IgD-negative memory B cell (primary cell): Measurements from ENCODE around the gene CHST11. TPM values are rescaled to one million over a fixed set of nuclear protein-coding genes. Genes with fewer than 3 reads are reported as not detected.

Source experiments
- H3K27ac Mint-ChIP-seq, 3 donors: one replicate each; pipeline ENCODE4 v1.8.0; 2020 to 2022; ENCODE audit warnings: mild to moderate bottlenecking in 3 of 3, mixed read lengths in 3 of 3, moderate library complexity in 1 of 3
- H3K27me3 Mint-ChIP-seq: one replicate; pipeline ENCODE4 v1.8.0; 2021; ENCODE audit warnings: mixed read lengths
- H3K36me3 Mint-ChIP-seq: one replicate; pipeline ENCODE4 v1.8.0; 2020; ENCODE audit warnings: mild to moderate bottlenecking, mixed read lengths
- H3K4me1 Mint-ChIP-seq, 3 donors: one replicate each; pipeline ENCODE4 v1.8.0; 2020 to 2022; ENCODE audit warnings: mixed read lengths in 3 of 3, mild to moderate bottlenecking in 1 of 3
- H3K4me3 Mint-ChIP-seq, 4 donors: one replicate each; pipeline ENCODE4 v1.8.0; 2020 to 2022; ENCODE audit warnings: mild to moderate bottlenecking in 4 of 4, mixed read lengths in 4 of 4, moderate library complexity in 3 of 4
- H3K9me3 Mint-ChIP-seq, 3 donors: one replicate each; pipeline ENCODE4 v1.8.0; 2020 to 2021; ENCODE audit warnings: mixed read lengths in 3 of 3, mild to moderate bottlenecking in 1 of 3
- polyA plus RNA-seq: library from polyadenylated mRNA; unstranded; fragments of 300-500 nt; fragmentation: Illumina TruSeq; gene quantifications from one replicate; pipeline ENCODE4 v1.2.3, GENCODE V29; 2021

The CHST11 gene
- polyA plus RNA-seq, result 41.7 TPM

GRCh38 chr12:104456417-104456949 lies at the start of gene CHST11:
TSS of gene CHST11 (plus strand) at chr12:104456948.
- Mint-ChIP-seq H3K9me3 (no peaks in the 10 kb centered on the region), H3K27ac (peak within 1 kb of the TSS; percentile 93 to 96 (median 94)), H3K36me3 (no peaks in the 10 kb centered on the region), H3K4me1 (peaks cover 22 to 34% (median 27%) of the 10 kb centered on the region in 3 donors), H3K27me3 (no peaks in the 10 kb centered on the region), H3K4me3 (peak within 1 kb of the TSS; percentile 98 to 99 (median 99))

- Mint-ChIP-seq H3K36me3 (peaks cover 2% of the 10 kb centered on the region), H3K9me3 (no peaks in the 10 kb centered on the region), H3K4me1 (peaks cover 2 to 7% (median 5%) of the 10 kb centered on the region in 3 donors), H3K4me3 (no peak overlapping the region), H3K27ac (no peak overlapping the region), H3K27me3 (peaks cover 4% of the 10 kb centered on the region)
Measured at GRCh38 chr12:104407438-104407837, 49.3 kb upstream of the CHST11 start.

- peaks cover 9% of the 10 kb centered on the region for H3K27me3 Mint-ChIP-seq
- no peak overlapping the region for H3K27ac Mint-ChIP-seq
- H3K36me3 Mint-ChIP-seq, result peaks cover 2% of the 10 kb centered on the region
- H3K9me3 Mint-ChIP-seq, result no peaks in the 10 kb centered on the region
- H3K4me1 Mint-ChIP-seq, result peaks cover 5 to 12% (median 10%) of the 10 kb centered on the region in 3 donors
- H3K4me3 Mint-ChIP-seq, result no peak overlapping the region
Measured at GRCh38 chr12:104407922-104408321, 48.8 kb upstream of the CHST11 start.

DNA sequence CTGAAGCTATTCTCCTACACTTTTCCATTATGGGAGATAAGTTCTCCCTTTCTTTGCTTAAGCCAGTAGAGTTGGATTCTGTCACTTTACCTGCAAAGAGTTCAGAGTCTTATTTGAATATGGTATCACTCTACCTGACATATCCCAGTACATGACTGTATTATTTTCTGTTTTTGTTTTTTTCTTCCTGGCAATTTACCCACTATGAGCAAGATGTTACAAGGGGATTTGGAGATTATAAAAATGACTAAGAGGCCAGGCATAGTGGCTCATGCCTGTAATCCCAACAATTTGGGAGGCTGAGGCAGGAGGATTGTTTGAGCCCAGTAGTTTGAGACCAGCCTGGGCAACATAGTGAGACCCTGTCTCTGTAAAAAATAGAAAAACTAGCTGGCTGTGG lies 46.4 kb upstream of the CHST11 start:
- Mint-ChIP-seq H3K27me3 (peaks cover 11% of the 10 kb centered on the region), H3K9me3 (no peaks in the 10 kb centered on the region), H3K4me3 (no peak overlapping the region), H3K4me1 (peaks cover 7 to 17% (median 10%) of the 10 kb centered on the region in 3 donors), H3K36me3 (peaks cover 2% of the 10 kb centered on the region), H3K27ac (no peak overlapping the region)

DNA sequence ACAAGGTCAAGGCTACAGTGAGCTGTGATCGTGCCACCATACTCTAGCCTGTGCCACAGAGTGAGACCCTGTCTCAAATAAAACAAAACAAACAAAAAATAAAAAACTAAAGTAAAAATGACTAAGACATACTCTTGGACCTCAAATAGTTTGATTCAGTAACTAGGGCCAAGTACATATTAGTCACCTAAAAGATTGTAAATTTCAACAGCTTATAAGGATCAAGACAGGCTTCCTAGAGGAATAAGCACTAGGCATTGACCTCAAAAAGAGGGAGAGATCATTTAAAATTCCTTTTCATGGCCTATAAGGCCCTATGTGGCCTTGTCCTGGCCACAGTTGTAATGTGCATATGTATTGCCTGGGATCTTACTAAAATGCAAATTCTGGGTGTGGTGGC lies 46.0 kb upstream of the CHST11 start:
- no peak overlapping the region for H3K4me3 Mint-ChIP-seq

GRCh38 chr12:104411826-104412641 lies 44.7 kb upstream of the CHST11 start:
- H3K4me1 Mint-ChIP-seq, result peaks cover 7 to 17% (median 10%) of the 10 kb centered on the region in 3 donors
- peaks cover 11% of the 10 kb centered on the region for H3K27me3 Mint-ChIP-seq
- H3K4me3 Mint-ChIP-seq, result peak overlapping the region in 2 of 4 donors; percentile 47 to 89
- no peaks in the 10 kb centered on the region for H3K9me3 Mint-ChIP-seq
- H3K36me3 Mint-ChIP-seq, result peaks cover 2% of the 10 kb centered on the region
- H3K27ac Mint-ChIP-seq, result no peak overlapping the region

More for the DNA sequence above, 46.0 kb upstream of the CHST11 start:
- H3K36me3 Mint-ChIP-seq, result peaks cover 2% of the 10 kb centered on the region
- H3K4me1 Mint-ChIP-seq, result peaks cover 7 to 17% (median 10%) of the 10 kb centered on the region in 3 donors
- peaks cover 11% of the 10 kb centered on the region for H3K27me3 Mint-ChIP-seq
- H3K27ac Mint-ChIP-seq, result no peak overlapping the region
- H3K9me3 Mint-ChIP-seq, result no peaks in the 10 kb centered on the region

DNA sequence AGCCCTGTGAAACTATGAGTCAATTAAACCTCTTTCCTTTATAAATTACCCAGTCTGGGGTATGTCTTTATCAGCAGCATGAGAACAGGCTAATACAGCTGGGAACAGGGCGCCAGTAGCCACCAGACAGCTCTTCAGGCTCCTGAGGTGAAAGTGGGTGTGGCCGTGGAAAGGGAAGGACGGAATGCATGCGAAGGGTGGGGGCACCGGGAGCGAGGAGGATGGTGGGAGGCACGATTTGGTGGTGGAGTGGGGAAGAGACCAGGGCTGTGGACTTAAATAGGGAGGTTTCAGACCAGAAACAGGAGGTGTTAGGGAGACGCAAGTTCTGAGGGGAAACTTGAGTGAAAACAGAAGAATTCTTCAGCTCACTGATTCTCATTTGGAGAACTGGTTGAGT lies 44.1 kb upstream of the CHST11 start:
- no peak overlapping the region for H3K27ac Mint-ChIP-seq
- H3K36me3 Mint-ChIP-seq, result peaks cover 2% of the 10 kb centered on the region
- no peaks in the 10 kb centered on the region for H3K9me3 Mint-ChIP-seq
- H3K4me1 Mint-ChIP-seq, result peaks cover 7 to 17% (median 10%) of the 10 kb centered on the region in 3 donors
- H3K27me3 Mint-ChIP-seq, result peaks cover 11% of the 10 kb centered on the region
- peak overlapping the region; percentile 10 to 89 (median 54) for H3K4me3 Mint-ChIP-seq

GRCh38 chr12:104413330-104413729 lies 43.4 kb upstream of the CHST11 start:
- H3K36me3 Mint-ChIP-seq, result peaks cover 2% of the 10 kb centered on the region
- no peak overlapping the region for H3K27ac Mint-ChIP-seq
- no peaks in the 10 kb centered on the region for H3K9me3 Mint-ChIP-seq
- peaks cover 7 to 17% (median 10%) of the 10 kb centered on the region in 3 donors for H3K4me1 Mint-ChIP-seq
- no peak overlapping the region for H3K4me3 Mint-ChIP-seq
- peaks cover 11% of the 10 kb centered on the region for H3K27me3 Mint-ChIP-seq

GRCh38 chr12:104414581-104415341 lies 42.0 kb upstream of the CHST11 start:
- H3K4me1 Mint-ChIP-seq, result peaks cover 7 to 17% (median 10%) of the 10 kb centered on the region in 3 donors
- H3K27me3 Mint-ChIP-seq, result peaks cover 11% of the 10 kb centered on the region
- H3K27ac Mint-ChIP-seq, result no peak overlapping the region
- H3K4me3 Mint-ChIP-seq, result no peak overlapping the region
- no peaks in the 10 kb centered on the region for H3K9me3 Mint-ChIP-seq
- peaks cover 2% of the 10 kb centered on the region for H3K36me3 Mint-ChIP-seq

- Mint-ChIP-seq H3K4me3 (no peak overlapping the region), H3K9me3 (no peaks in the 10 kb centered on the region), H3K36me3 (peaks cover 2% of the 10 kb centered on the region), H3K27ac (no peak overlapping the region), H3K4me1 (peaks cover 7 to 17% (median 10%) of the 10 kb centered on the region in 3 donors), H3K27me3 (peaks cover 11% of the 10 kb centered on the region)
Measured at GRCh38 chr12:104415342-104415980, 41.3 kb upstream of the CHST11 start.

DNA sequence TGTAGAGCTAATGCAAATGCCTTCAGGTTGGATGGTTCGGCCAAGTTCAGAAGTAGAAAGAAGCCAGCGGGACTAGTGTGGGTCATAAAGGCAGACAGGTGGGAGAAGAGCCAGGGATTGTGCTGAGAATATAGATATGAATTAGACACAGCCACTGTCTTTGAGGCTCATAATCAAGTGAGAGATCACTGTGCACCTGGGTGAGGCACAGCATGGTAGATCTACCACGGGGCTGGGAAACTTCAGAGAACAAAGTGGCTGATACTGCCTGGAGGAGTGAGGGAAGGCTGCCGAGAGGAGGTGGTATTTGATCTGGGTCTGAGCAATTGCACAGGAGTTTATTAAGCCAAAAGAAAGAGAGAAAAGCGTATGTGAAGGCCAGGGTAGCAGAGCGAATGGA lies 40.6 kb upstream of the CHST11 start:
- Mint-ChIP-seq H3K27me3 (peaks cover 12% of the 10 kb centered on the region), H3K9me3 (no peaks in the 10 kb centered on the region), H3K4me1 (peaks cover 7 to 17% (median 10%) of the 10 kb centered on the region in 3 donors), H3K36me3 (peaks cover 2% of the 10 kb centered on the region), H3K4me3 (no peak overlapping the region), H3K27ac (no peak overlapping the region)

GRCh38 chr12:104416585-104416984 lies 40.2 kb upstream of the CHST11 start:
- no peak overlapping the region for H3K4me3 Mint-ChIP-seq
- no peaks in the 10 kb centered on the region for H3K9me3 Mint-ChIP-seq
- peaks cover 1% of the 10 kb centered on the region for H3K36me3 Mint-ChIP-seq
- H3K27me3 Mint-ChIP-seq, result peaks cover 14% of the 10 kb centered on the region
- H3K4me1 Mint-ChIP-seq, result peaks cover 7 to 16% (median 10%) of the 10 kb centered on the region in 3 donors
- H3K27ac Mint-ChIP-seq, result no peak overlapping the region

DNA sequence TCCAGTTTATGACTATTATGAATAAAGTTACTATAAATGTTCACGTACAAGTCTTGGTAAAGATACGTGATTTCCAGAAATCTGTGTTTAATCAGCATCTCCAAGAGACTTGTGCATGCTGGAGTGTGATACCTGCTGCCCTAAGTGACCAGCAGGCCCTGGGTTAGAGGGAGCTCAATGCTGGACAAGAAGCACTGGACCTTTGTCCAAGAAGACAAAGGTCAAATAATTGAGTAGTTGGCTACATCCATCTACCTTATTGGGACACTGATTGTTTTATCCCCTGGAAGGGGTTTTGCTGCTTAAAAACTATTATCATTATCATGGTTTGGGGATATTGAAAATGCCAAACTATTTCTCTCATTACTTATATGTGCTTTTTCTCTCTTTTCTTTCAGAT lies 37.0 kb upstream of the CHST11 start:
- Mint-ChIP-seq H3K36me3 (no peaks in the 10 kb centered on the region), H3K27me3 (peaks cover 3% of the 10 kb centered on the region), H3K9me3 (no peaks in the 10 kb centered on the region), H3K4me3 (no peak overlapping the region), H3K27ac (no peak overlapping the region), H3K4me1 (peaks cover 0 to 3% (median 0%) of the 10 kb centered on the region in 3 donors)

DNA sequence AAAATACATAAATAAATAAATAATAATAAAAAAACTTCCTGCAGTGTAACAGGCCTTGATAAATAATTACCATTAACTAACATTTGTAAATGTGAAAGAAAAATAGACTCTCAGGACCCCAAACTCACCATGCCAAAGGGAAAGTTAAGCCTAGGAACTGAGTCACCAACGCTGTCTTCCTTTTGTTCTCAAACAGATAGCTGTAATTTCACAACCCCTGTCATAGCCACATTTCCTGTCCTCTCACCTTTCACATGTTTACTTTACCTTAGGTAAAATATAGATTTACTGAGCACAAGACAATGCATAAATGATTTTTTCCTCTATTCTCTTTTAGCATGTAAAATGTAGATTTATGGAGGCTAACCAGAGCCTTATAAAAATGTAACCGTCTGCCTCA lies 35.9 kb upstream of the CHST11 start:
- no peaks in the 10 kb centered on the region for H3K9me3 Mint-ChIP-seq
- no peaks in the 10 kb centered on the region for H3K36me3 Mint-ChIP-seq
- H3K27ac Mint-ChIP-seq, result no peak overlapping the region
- peaks cover 3% of the 10 kb centered on the region for H3K27me3 Mint-ChIP-seq
- H3K4me3 Mint-ChIP-seq, result no peak overlapping the region
- peaks cover 6 to 10% (median 8%) of the 10 kb centered on the region in 3 donors for H3K4me1 Mint-ChIP-seq

DNA sequence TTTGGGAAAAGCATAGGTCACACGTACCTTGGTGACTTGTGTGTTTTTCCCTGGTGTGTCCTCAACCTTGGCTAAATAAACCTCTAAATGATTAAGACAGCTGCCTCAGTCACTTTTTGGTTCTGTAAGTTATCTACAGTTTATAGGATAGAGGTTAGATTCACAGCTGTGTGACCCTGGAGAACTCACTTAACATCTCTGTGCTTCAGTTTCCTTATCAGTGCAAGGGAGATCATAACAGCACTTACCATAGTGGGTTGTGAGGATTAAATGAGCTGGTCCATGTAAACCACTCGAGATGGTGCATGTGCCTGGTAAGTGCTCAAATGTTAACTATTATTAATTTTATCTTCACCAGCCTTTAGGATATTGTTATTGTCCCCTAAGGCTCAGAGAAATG lies 35.4 kb upstream of the CHST11 start:
- Mint-ChIP-seq H3K4me1 (peaks cover 6 to 10% (median 9%) of the 10 kb centered on the region in 3 donors), H3K27me3 (peaks cover 3% of the 10 kb centered on the region), H3K27ac (no peak overlapping the region), H3K4me3 (no peak overlapping the region), H3K36me3 (no peaks in the 10 kb centered on the region), H3K9me3 (no peaks in the 10 kb centered on the region)
